WTC11 (cell line): ENCODE results near the gene MYBPHL.

Experiments
- ATF3 ChIP-seq: sonication (generic); formaldehyde crosslinking; conservative IDR thresholded peaks from 2 replicates; pipeline ENCODE4 v1.8.1; 2022; ENCODE audit warnings: mild to moderate bottlenecking, missing genetic modification reagents
- ATF6 ChIP-seq: sonication (generic); formaldehyde crosslinking; IDR thresholded peaks from 2 replicates; pipeline ENCODE4 v1.8.1; 2023; ENCODE audit warnings: mild to moderate bottlenecking, missing genetic modification reagents
- CREB1 ChIP-seq: sonication (generic); formaldehyde crosslinking; IDR thresholded peaks from 2 replicates; pipeline ENCODE4 v1.8.0; 2023; ENCODE audit warnings: mild to moderate bottlenecking, missing genetic modification reagents
- CTCF ChIP-seq: fragments of 200-600 bp; IDR thresholded peaks from 2 replicates; pipeline ENCODE4 v1.8.0; 2022; ENCODE audit warnings: antibody characterized with exemption
- E2F1 ChIP-seq: sonication (generic); formaldehyde crosslinking; IDR thresholded peaks from 2 replicates; pipeline ENCODE4 v1.8.0; 2022; ENCODE audit warnings: mild to moderate bottlenecking, missing genetic modification reagents
- NR1H2 ChIP-seq: sonication (generic); formaldehyde crosslinking; IDR thresholded peaks from 2 replicates; pipeline ENCODE4 v1.9.0; 2021; ENCODE audit warnings: mild to moderate bottlenecking, moderate library complexity, missing genetic modification reagents
- NR2C2 ChIP-seq: sonication (generic); formaldehyde crosslinking; IDR thresholded peaks from 2 replicates; pipeline ENCODE4 v1.8.0; 2022; ENCODE audit warnings: mild to moderate bottlenecking, missing genetic modification reagents
- TP53 ChIP-seq: sonication (generic); formaldehyde crosslinking; IDR thresholded peaks from 2 replicates; pipeline ENCODE4 v1.8.1; 2023; ENCODE audit warnings: mild to moderate bottlenecking, missing genetic modification reagents
- ZBTB43 ChIP-seq: sonication (generic); formaldehyde crosslinking; IDR thresholded peaks from 2 replicates; pipeline ENCODE4 v1.8.1; 2023; ENCODE audit warnings: mild to moderate bottlenecking, missing genetic modification reagents
- ZNF263 ChIP-seq: sonication (generic); formaldehyde crosslinking; IDR thresholded peaks from 2 replicates; pipeline ENCODE4 v1.8.1; 2022; ENCODE audit warnings: low read depth, mild to moderate bottlenecking, moderate library complexity, missing genetic modification reagents
- ZNF416 ChIP-seq: fragments of 250-450 bp; sonication (Bioruptor Pico); IDR thresholded peaks from 2 replicates; pipeline ENCODE4 v1.9.0; 2021; ENCODE audit warnings: mild to moderate bottlenecking, inconsistent platforms

- TF ChIP-seq E2F1 (CRISPR knock-in tag) (no peak), ZNF263 (CRISPR knock-in tag) (no peak), ZBTB43 (no peak), CTCF (no peak), NR1H2 (CRISPR knock-in tag) (no peak), NR2C2 (CRISPR knock-in tag) (no peak), ATF3 (CRISPR knock-in tag) (no peak), TP53 (CRISPR knock-in tag) (no peak), ZNF416 (CRISPR knock-in tag) (no peak), CREB1 (CRISPR knock-in tag) (no peak), ATF6 (CRISPR knock-in tag) (no peak)
These were observed 59.1 kb downstream of the MYBPHL start for GRCh38 chr1:109247401-109248365.
